GM12872 (cell line): ENCODE measurements around the gene ADISSP.

ENCODE experiments used
- CTCF ChIP-seq: IDR thresholded peaks from 3 replicates; pipeline ENCODE4 v1.5.1; 2011; ENCODE audit warnings: low read depth, mild to moderate bottlenecking, low read length, moderate library complexity; ENCODE audit not compliant: insufficient read depth

The ADISSP gene

GRCh38 chr20:3801846-3802245 is 34.3 kb upstream of the ADISSP start:
- TF ChIP-seq CTCF, result no peak

GRCh38 chr20:3801299-3801698 is 33.7 kb upstream of the ADISSP start:
- TF ChIP-seq CTCF, result no peak

GRCh38 chr20:3800878-3801260 is 33.3 kb upstream of the ADISSP start:
- TF ChIP-seq CTCF, result no peak

- no peak for TF ChIP-seq CTCF
These were observed 32.8 kb upstream of the ADISSP start for GRCh38 chr20:3800256-3800877.

- TF ChIP-seq CTCF, result no peak
These were observed 31.3 kb upstream of the ADISSP start for GRCh38 chr20:3798908-3799248.

GRCh38 chr20:3798373-3798768 is 30.8 kb upstream of the ADISSP start:
- no peak for TF ChIP-seq CTCF

GRCh38 chr20:3797592-3798372 is 30.2 kb upstream of the ADISSP start:
- TF ChIP-seq CTCF, result no peak

- TF ChIP-seq CTCF, result no peak
These were observed 29.6 kb upstream of the ADISSP start for GRCh38 chr20:3797226-3797545.
